ENCODE results near the gene CARD14. TPM values are rescaled to one million over a fixed set of nuclear protein-coding genes. Genes with fewer than 3 reads are reported as not detected.
A peak's percentile ranks its signal among the peaks of the same experiment; 100 is the strongest.
"Not testable (repeated sequence)": the region's sequence is repeated elsewhere in the genome, so short reads cannot be mapped to it uniquely, and the experiment has no call there.

The CARD14 gene
- total and polyA plus RNA-seq, 12 donors, result 0.30 to 3.4 (median 1.1) TPM

DNA sequence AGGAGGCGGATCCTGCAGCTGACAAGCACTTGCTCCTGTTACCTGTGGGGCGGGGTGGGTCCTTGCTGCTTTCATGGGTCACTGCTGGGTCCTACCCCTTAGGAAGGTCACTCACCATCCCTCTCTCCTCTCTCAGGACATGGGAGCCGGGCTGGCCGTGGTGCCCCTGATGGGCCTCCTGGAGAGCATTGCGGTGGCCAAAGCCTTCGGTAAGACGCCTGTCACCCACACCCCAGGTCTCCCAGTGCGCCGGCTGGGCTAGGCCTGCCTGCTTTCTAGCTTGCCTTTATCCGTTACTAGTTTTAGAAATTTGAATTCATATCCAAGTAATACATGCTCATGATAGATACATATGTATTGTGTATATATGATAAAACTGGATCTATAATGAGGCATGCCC lies 67.6 kb downstream of the CARD14 start:
- Histone ChIP-seq H3K27me3 (no peaks in the 10 kb centered on the region), H3K36me3 (replicated peaks in 1 of 2) (peaks cover 0 to 56% of the 10 kb centered on the region in 2 donors), H3K9me3 (replicated peaks in 1 of 3) (peaks cover 0 to 4% (median 0%) of the 10 kb centered on the region in 3 donors), H3K4me1 (replicated peaks in 1 of 2) (no peaks in the 10 kb centered on the region), H3K4me3 (no peak overlapping the region), H3K27ac (no peak overlapping the region)
- intact Hi-C loops (cut with DNase I), result no loop called here
- no peak for DNase-seq
- 92 to 95% (median 95%) methylated on average over 5 to 10 of the region's 10 CpGs for WGBS, 4 donors
- no peak for TF ChIP-seq POLR2A (IDR thresholded peaks at IDR 0.05)
- TF ChIP-seq, protein P1, sequence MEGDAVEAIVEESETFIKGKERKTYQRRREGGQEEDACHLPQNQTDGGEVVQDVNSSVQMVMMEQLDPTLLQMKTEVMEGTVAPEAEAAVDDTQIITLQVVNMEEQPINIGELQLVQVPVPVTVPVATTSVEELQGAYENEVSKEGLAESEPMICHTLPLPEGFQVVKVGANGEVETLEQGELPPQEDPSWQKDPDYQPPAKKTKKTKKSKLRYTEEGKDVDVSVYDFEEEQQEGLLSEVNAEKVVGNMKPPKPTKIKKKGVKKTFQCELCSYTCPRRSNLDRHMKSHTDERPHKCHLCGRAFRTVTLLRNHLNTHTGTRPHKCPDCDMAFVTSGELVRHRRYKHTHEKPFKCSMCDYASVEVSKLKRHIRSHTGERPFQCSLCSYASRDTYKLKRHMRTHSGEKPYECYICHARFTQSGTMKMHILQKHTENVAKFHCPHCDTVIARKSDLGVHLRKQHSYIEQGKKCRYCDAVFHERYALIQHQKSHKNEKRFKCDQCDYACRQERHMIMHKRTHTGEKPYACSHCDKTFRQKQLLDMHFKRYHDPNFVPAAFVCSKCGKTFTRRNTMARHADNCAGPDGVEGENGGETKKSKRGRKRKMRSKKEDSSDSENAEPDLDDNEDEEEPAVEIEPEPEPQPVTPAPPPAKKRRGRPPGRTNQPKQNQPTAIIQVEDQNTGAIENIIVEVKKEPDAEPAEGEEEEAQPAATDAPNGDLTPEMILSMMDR (IDR thresholded peaks at IDR 0.05), result no peak

DNA sequence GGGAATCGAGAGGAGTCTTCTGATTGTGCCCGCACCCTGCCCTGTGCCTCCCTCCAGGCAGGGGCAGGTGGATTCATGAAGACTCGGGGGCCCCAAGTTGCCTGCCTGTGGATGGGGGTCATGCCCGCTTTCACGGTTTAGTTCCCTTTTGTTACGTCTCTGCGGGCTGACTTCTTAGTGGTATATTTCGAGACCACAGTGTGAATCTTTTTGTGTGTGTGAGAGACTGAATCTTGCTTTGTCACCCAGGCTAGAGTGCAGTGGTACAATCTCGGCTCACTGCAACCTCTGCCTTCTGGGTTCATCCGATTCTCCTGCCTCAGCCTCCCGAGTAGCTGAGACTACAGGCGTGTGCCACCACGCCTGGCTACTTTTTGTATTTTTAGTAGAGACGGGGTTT lies 72.7 kb downstream of the CARD14 start:
- DNase-seq, result no peak
- H3K27ac ChIP-seq, result no peak overlapping the region
- peaks cover 0 to 12% of the 10 kb centered on the region in 2 donors for H3K4me1 ChIP-seq (replicated peaks in 1 of 2)
- no peaks in the 10 kb centered on the region for H3K9me3 ChIP-seq (replicated peaks in 1 of 3)
- intact Hi-C loops (cut with DNase I), result no loop called here
- no peak for TF ChIP-seq POLR2A (IDR thresholded peaks at IDR 0.05)
- TF ChIP-seq, protein P1 (IDR thresholded peaks at IDR 0.05), result no peak
- WGBS, 4 donors, result 82 to 99% (median 87%) methylated on average over 12 to 14 of the region's 14 CpGs
- peaks cover 0 to 59% of the 10 kb centered on the region in 2 donors for H3K36me3 ChIP-seq (replicated peaks in 1 of 2)
- no peak overlapping the region for H3K4me3 ChIP-seq
- H3K27me3 ChIP-seq, result no peaks in the 10 kb centered on the region

DNA sequence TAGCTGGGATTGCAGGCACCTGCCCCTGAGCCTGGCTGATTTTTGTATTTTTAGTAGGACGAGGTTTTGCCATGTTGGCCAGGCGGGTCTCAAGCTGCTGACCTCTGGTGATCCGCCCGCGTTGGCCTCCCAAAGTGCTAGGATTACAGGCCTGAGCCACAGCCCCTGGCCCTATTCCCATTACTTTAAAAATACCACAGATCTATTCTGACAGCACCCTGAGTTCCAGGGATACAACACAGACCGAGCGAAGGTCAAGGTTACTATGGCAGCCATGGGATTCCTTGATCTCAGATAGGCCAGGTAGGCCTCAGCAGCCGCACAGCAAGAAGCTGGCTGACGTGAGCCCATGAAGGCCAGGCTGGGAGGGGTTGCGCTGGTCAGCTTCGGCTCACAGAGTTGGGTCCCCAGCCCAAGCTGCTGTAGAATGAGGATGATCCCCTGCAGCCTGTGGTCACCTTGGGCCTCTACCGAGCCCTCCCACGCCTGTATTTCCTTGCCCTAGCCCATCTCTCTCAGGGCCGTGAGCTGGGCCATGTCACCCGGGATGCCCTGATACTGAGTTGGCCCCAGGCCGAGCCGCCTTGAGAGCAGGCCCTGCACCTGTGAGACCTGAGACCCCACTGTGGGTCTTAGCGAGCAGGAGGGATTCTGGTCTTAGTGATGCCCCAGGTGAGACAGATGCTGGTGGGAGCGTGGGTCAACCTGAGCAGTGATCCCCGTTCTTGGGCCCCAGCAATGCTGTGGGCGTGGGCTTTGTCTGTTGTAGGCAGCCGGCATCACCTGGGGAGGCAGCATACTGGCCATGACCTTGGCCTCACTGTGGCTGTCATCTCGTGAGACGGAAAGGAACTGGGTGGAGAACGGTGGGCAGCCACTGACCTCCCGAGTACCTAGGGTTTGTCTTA lies 74.0 kb downstream of the CARD14 start:
- peaks cover 0 to 12% of the 10 kb centered on the region in 2 donors for H3K4me1 ChIP-seq (replicated peaks in 1 of 2)
- 75 to 81% (median 78%) methylated on average over 10 to 26 of the region's 26 CpGs for WGBS, 4 donors
- no peak for TF ChIP-seq POLR2A (IDR thresholded peaks at IDR 0.05)
- TF ChIP-seq, protein P1 (IDR thresholded peaks at IDR 0.05), result no peak
- H3K4me3 ChIP-seq, result no peak overlapping the region
- intact Hi-C loops (cut with DNase I), result no loop called here
- peak overlapping the region in 1 of 5 donors; percentile 63 for H3K27ac ChIP-seq
- no peaks in the 10 kb centered on the region for H3K9me3 ChIP-seq (replicated peaks in 1 of 3)
- peak in 1 of 7 donors; percentile 49 for DNase-seq
- H3K27me3 ChIP-seq, result no peaks in the 10 kb centered on the region
- H3K36me3 ChIP-seq (replicated peaks in 1 of 2), result peaks cover 0 to 48% of the 10 kb centered on the region in 2 donors

DNA sequence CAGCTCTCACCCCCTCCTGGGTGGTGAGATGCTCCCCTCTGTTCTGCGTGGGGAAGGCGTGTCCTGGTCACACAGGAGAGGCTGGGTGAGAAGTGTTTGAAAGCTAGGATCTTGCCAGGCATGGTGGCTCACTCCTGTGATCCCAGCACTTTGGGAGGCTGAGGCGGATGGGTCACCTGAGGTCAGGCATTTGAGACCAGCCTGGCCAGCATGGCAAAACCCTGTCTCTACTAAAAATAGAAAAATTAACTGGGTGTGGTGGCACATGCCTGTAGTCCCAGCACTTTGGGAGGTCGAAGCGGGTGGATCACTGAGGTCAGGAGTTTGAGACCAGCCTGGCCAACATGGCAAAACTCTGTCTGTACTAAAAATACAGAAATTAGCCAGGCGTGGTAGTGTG lies 74.6 kb downstream of the CARD14 start:
- Histone ChIP-seq H3K36me3 (replicated peaks in 1 of 2) (peaks cover 0 to 52% of the 10 kb centered on the region in 2 donors), H3K4me1 (replicated peaks in 1 of 2) (peaks cover 0 to 12% of the 10 kb centered on the region in 2 donors)
- H3K27me3 ChIP-seq; intact Hi-C loops (cut with DNase I); H3K27ac ChIP-seq; H3K9me3 ChIP-seq (replicated peaks in 1 of 3); DNase-seq; H3K4me3 ChIP-seq: not testable (repeated sequence)
- WGBS, 4 donors, result 93 to 98% (median 95%) methylated on average over 6 of the region's 6 CpGs
